Bronchial epithelial cell (primary cell): ENCODE data around the gene RSL24D1. TPM values are rescaled to one million over a fixed set of nuclear protein-coding genes. Genes with fewer than 3 reads are reported as not detected.
A peak's percentile ranks its signal among the peaks of the same experiment; 100 is the strongest.

Experiments
- DNase-seq: peaks from one replicate; pipeline ENCODE4 v3.0.0-alpha.2; 2010; ENCODE audit warnings: low read depth
- FAIRE-seq: peaks from 2 replicates; lab custom pipeline; 2011; peaks lifted over from hg19 to GRCh38; lab: Jason Lieb, UNC
- H3K27me3 ChIP-seq: 2 replicates; pipeline ENCODE4 v1.5.1; 2011; ENCODE audit warnings: low read length; ENCODE audit not compliant: control insufficient read depth, insufficient read depth
- H3K36me3 ChIP-seq: 2 replicates; pipeline ENCODE4 v1.5.1; 2011; ENCODE audit warnings: low read length; ENCODE audit not compliant: control insufficient read depth, insufficient read depth
- H3K4me3 ChIP-seq: 2 replicates; pipeline ENCODE4 v1.5.1; 2011; ENCODE audit warnings: mild to moderate bottlenecking, low read depth, low read length, control low read depth
- total RNA-seq: library from RNA; depleted of rRNA; stranded (reverse); fragments of >200 nt; gene quantifications from 2 replicates; pipeline ENCODE4 v1.2.1, GENCODE V29; 2014
- TF ChIP-seq, protein P1 (sequence below): IDR thresholded peaks from 2 replicates; pipeline ENCODE4 v1.5.1; 2011; ENCODE audit warnings: mild to moderate bottlenecking, moderate library complexity, low read length, control low read depth, inconsistent platforms; ENCODE audit not compliant: insufficient read depth, severe bottlenecking

RSL24D1 gene
- total RNA-seq, 1 donor from 2014 or later, result 174 TPM

DNA sequence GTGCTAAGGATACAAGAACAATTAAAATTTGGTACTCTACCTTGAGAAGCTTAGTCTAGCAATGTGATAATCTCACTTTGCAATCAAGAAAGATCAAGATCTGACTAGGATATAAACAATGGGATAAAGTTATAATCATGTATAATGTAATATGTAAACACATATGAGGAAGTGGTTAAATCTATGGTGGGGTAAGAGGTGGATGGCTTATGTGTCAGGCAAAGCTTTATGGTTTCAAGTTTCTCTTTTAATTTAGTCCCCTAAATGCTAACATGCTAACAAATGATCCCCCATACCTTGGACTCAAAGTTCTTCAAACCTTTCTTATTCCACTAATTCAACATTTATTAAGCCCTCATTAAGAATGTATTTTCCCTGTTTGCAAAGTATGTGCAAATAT lies 2.5 kb downstream of the RSL24D1 start:
- FAIRE-seq, result no peak

DNA sequence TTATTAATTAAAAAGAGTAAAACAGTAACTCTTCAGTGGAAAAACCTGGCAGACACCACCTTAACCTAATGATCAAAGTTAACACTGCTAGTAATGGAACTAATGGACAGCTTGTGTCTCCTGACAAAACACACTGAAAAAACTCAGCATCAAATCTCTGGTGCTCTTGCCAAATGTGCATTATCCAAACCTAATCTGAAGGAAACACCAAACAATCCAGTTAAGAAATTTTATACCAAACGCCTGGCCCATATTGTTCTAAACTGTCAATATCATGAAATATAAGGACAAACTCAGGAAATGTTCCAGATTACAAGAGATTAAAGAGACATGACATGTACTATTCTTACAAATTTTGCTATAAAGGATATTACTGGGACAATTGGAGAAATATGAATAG lies 10.4 kb downstream of the RSL24D1 start:
- no peak for FAIRE-seq
- no peak for DNase-seq
- Histone ChIP-seq H3K27me3 (no peaks in the 10 kb centered on the region), H3K4me3 (no peak overlapping the region), H3K36me3 (peaks cover 12% of the 10 kb centered on the region)
- TF ChIP-seq, protein P1, sequence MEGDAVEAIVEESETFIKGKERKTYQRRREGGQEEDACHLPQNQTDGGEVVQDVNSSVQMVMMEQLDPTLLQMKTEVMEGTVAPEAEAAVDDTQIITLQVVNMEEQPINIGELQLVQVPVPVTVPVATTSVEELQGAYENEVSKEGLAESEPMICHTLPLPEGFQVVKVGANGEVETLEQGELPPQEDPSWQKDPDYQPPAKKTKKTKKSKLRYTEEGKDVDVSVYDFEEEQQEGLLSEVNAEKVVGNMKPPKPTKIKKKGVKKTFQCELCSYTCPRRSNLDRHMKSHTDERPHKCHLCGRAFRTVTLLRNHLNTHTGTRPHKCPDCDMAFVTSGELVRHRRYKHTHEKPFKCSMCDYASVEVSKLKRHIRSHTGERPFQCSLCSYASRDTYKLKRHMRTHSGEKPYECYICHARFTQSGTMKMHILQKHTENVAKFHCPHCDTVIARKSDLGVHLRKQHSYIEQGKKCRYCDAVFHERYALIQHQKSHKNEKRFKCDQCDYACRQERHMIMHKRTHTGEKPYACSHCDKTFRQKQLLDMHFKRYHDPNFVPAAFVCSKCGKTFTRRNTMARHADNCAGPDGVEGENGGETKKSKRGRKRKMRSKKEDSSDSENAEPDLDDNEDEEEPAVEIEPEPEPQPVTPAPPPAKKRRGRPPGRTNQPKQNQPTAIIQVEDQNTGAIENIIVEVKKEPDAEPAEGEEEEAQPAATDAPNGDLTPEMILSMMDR, result no peak

More for the DNA sequence above, 2.5 kb downstream of the RSL24D1 start:
- Histone ChIP-seq H3K36me3 (peaks cover 6% of the 10 kb centered on the region), H3K27me3 (no peaks in the 10 kb centered on the region), H3K4me3 (no peak overlapping the region)
- TF ChIP-seq, protein P1, result no peak
- no peak for DNase-seq

GRCh38 chr15:55183679-55184078 lies 13.1 kb downstream of the RSL24D1 start:
- Histone ChIP-seq H3K4me3 (no peak overlapping the region), H3K27me3 (no peaks in the 10 kb centered on the region), H3K36me3 (peaks cover 10% of the 10 kb centered on the region)
- TF ChIP-seq, protein P1, result no peak
- FAIRE-seq (no peak), DNase-seq (peak; percentile 37)

DNA sequence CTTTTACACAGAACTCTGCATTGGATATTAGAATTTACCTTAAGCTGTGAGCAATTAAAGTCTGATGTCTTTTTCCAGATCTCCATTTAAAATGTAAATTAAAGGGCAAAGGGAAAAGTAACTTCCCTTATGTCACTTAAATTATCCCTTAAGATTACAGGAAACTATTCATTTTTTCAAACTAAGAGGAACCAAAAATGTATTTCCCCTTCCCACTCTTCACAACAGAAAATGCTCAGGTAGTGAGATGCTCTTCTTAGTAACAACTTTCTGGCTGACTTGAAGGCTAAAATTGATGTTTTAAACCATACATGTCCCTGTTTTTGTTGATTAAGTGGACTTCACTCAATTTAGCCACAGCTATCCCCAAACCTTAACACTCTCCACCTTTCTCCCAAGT lies 17.6 kb downstream of the RSL24D1 start:
- Histone ChIP-seq H3K4me3 (no peak overlapping the region), H3K27me3 (no peaks in the 10 kb centered on the region), H3K36me3 (peaks cover 6% of the 10 kb centered on the region)
- no peak for DNase-seq
- TF ChIP-seq, protein P1, result no peak
- no peak for FAIRE-seq

GRCh38 chr15:55170361-55170760 lies 26.4 kb downstream of the RSL24D1 start:
- no peak for FAIRE-seq
- TF ChIP-seq, protein P1, result no peak
- no peak for DNase-seq

DNA sequence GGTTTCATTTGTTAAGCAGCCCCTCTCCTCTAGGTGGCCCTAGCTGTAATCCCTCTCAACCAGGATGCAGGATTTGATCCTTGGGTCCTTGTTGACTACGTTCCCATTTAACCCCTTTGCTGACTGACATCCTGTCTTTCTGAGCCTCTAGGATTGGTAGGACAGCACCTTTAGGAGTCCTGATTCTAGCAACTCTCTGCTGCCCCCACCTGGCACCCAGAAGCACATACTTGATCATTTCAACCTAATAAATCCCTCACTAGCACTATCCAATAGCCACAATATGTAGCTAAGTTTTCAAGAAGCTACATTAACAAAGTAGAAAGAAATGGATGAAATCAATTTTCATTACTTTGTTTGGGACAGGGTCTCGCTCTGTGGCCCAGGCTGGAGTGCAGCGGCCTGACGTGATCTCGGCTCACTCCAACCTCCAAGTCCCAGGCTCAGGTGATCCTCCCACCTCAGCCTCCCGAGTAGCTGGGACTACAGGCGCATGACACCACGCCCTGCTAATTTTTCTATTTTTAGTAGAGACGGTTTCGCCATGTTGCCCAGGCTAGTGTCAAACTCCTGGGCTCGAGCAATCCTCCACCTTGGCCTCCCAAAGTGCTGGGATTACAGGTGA lies 28.3 kb downstream of the RSL24D1 start:
- TF ChIP-seq, protein P1, result peak; percentile 76
- no peaks in the 10 kb centered on the region for H3K36me3 ChIP-seq
- DNase-seq, result peak; percentile 68
- no peaks in the 10 kb centered on the region for H3K27me3 ChIP-seq
- no peak for FAIRE-seq
- no peak overlapping the region for H3K4me3 ChIP-seq

More at GRCh38 chr15:55170361-55170760, 26.4 kb downstream of the RSL24D1 start:
- Histone ChIP-seq H3K36me3 (no peaks in the 10 kb centered on the region), H3K4me3 (no peak overlapping the region), H3K27me3 (no peaks in the 10 kb centered on the region)
